NCI-H2081 treated with DMSO at 0.1 percent for 48 hours (cell line): ENCODE results near the gene SYVN1.
A peak's percentile ranks its signal among the peaks of the same experiment; 100 is the strongest.

ENCODE experiments used
- DNase-seq: peaks from one replicate; lab custom pipeline; 2025; lab: John Stamatoyannopoulos, UW

SYVN1 gene

DNA sequence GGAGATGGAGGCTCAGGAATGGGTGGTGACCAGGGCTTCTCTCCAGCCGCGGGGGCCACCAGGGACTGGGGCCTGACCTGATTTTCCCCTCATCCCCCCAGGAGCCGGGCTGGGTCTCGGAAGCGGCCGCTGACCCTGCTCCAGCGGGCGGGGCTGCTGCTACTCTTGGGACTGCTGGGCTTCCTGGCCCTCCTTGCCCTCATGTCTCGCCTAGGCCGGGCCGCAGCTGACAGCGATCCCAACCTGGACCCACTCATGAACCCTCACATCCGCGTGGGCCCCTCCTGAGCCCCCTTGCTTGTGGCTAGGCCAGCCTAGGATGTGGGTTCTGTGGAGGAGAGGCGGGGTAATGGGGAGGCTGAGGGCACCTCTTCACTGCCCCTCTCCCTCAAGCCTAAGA is 46.5 kb downstream of the SYVN1 start:
- no peak for DNase-seq

DNA sequence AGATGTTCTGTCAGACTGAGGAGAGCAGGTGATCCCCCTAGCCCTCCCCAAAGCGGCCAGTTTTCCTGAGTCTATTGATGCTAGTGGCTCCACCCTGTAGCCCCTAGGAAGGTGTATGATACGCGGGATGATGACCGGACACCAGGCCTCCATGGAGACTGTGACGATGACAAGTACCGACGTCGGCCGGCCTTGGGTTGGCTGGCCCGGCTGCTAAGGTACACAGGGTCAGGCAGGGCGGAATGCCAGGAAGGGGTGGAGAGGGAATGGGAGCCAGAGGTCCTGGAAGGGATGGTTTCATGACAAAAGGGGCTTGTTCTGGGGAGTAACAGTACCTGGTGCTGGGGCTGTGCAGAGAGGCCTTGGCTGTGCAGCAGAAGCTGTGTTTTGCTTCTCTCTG is 47.1 kb downstream of the SYVN1 start:
- no peak for DNase-seq

DNA sequence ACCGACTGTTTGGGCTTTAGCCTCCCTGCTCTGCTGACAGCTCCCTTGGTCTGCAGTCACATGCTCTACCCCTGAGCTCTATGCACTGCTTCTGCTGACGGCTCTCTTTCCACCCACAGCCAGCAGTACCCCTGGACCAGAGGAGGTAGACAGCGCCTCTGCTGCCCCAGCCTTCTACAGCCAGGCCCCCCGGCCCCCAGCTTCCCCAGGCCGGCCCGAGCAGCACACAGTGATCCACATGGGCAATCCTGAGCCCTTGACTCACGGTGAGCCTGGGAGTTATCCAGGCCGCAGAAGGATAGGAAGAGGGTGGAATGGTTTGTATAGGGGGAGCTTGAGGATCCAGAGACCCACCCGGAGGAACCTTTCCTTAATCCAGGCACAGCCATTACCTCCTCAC is 47.5 kb downstream of the SYVN1 start:
- no peak for DNase-seq

DNA sequence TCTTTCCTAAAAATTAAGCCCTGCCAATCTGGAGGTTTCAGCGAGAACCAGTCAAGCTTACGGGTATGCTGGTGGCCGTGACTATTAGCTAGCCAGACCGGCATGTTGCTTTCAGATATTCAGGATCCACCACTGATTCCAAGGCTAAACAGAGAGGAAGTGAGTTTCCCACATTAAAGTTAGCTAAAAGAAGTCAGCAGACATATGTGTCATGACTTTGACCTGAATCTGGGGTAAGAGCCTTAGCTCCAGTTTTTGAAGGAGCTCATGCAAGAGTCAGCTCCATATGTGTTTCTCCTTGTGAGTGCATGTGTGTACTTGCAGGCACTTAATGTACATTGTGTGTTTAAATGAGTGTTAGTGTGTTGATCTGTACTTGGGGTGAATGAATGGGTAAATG is 48.9 kb downstream of the SYVN1 start:
- DNase-seq = no peak

DNA sequence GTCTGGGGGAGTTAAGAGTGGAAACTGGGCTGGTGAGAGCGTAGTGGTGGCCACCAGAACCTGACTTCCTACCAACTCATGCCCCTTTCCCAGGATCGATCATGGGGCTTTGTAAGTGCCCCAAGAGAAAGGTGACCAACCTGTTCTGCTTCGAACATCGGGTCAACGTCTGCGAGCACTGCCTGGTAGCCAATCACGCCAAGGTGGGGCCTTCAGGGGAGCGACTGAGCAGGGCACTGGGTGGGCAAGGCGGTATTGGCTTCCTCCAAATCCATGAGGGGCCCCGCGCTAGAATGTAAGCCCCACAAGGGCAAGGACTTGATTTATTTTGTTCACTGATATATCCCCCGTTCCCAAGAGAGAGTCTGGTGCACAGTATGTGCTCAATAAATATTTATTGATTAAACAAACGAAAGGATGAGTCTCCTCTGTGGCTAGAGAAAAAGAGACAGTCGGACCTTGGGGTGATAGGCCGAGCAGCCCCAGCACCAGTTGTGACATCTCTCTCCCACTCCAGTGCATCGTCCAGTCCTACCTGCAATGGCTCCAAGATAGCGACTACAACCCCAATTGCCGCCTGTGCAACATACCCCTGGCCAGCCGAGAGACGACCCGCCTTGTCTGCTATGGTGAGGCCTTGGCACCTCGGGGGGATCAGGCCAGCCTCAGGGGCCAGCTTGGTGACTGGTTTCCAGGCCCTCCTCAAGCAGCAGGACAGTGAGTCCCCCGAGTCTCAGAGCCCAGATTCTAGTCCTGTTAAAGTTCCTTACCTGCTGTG is 49.5 kb downstream of the SYVN1 start:
- DNase-seq = no peak

DNA sequence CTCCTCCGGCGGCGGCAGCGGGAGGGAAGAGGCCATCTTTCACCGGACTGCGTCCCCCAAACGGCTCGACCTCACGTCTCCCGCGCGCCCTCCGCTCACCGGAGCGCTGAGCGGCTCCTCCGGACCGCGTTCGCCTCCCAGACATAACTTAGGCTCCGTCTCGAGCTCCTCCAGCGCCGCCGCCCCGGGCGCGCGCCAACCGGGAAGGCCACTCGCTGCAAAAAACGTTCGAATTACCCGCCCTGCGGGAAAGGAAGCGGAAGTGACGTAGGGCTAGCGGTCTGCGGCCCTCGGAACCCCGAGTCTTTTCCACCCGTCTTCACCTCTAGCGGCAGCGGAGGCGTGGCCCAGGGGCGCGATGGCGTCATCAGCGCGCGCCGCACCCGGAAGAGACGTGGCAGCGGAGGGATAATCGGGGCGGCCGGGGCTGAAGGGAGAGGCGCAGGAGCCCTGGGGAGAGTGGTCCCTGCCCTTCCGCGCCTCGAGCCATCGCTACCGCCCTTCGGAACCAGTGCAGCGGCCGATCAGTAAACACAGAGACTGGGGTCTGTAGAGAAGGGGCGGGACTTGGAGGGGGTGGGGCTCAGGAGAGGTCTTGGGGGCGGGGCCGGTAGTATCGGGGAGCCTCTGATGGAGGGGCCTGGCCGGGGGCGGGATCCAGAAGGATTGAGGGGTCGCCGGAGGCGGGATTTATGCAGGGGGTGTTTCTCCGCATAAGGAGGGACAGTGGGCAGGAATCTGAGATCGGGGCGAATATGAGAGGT is 50.3 kb downstream of the SYVN1 start, which contains the start of the genes CDCA5 and ZFPL1:
Gene CDCA5, minus strand, starts transcription at position 207 of the 764 bp plus-strand sequence. Its CDS starts 62 bp downstream, at position 145.
Gene ZFPL1, plus strand, starts transcription at position 389 of the 764 bp plus-strand sequence. CDS start 477 bp downstream, outside the sequence.
- DNase-seq = peak; percentile 58

DNA sequence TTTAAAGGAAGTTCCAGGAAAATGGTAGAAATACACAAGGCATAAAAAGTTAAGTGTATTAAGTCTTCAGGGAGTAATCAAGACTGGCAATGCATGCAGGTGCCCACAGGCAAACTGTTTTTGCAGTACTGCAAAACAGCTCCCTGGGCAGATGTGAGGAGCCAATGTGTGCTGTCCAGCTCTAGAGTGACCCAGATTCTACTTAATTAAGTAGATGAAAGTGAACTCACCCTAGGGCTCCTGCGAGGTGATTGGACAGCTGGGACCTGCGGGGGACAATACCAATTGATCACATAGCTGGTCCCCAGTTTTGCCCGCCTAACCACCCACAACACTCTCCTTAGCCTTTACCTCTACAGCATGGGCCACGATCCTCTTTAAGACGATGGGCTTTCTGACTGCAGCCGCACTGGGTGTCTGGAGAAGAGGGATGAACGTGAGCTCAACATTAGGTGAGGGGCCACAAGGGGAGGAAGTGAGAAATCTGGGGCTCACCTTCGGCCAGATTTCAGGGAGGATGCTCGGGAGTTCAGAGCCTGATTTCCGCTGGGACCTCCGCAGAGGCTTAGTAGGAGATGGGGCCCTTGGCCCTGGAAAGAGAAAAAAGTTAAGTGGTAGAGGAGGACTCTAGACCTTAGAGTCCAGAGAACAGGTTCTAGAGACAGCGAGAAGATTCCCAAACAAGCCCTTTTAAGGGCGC is 51.0 kb downstream of the SYVN1 start:
- DNase-seq = no peak

DNA sequence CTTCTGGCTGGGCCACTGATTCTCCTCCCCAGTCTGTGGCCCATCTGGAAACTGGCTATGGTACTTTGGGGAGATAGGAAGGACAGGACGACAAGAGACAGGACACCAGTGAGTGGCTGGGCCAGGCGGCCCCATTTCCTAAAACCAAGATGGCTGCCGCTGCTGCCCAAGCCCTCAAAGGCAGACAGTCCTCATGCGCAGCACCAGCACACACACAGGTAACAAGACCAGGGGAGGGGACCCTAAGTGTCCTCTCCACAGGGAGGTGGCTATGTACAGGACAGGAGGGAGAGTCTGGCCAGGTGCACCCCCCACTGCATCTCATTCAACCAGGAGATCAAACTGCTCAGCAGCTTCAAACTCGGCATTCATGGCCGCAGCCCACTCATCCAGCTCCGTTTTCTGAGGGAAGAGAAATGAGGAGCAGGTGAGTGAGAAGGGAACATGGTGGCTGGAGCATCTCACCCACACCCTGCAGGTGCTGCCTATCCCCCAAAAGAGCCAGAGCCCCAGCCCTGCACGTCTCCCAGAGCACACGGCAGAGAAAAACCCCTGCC is 55.5 kb downstream of the SYVN1 start:
- DNase-seq = no peak

DNA sequence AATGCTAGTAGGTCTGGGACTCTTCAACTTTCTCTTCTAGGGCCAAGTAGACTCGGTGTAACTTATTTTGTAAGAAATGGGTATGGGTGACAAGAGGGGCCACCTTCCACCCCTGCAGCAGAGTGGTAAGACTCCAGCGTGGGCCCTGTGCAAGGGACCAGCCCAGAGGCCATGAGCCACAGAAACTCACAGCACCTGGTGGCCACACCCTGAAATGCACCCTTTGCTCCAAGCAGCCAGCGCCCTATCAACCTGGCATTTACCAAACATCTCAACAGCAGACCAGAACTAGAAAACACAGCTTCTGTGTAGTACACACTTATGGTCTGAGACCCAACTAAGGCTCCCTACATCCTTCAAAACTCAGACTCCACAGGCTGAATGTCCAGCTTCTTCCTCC is 56.2 kb downstream of the SYVN1 start:
- DNase-seq = peak; percentile 25

DNA sequence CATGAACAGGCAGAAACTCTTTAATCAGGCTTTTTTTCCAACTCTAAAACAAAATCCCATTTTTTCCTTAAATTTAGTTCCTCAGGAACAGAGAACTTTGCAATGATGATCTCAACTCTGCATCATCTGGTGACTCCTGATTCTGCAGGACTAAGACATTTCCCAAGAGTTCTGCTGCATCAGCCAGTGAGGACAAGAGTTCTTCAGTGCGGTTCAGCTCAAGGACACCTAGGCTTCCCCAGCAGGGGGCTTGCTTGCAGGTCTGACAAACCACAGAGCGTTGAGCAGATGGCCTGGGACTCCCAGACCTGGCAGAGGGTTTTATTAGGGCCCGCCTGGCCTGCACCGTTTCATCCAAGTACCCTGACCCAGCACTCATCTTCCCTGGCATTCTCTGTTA is 56.9 kb downstream of the SYVN1 start:
- no peak for DNase-seq
